Right atrium auricular region (tissue), 2 donors: ENCODE measurements around the gene SCYGR6. TPM values are rescaled to one million over a fixed set of nuclear protein-coding genes. Genes with fewer than 3 reads are reported as not detected.
"Not testable (repeated sequence)": the region's sequence is repeated elsewhere in the genome, so short reads cannot be mapped to it uniquely, and the experiment has no call there.

Experiments used
- DNase-seq: peaks from one replicate; pipeline ENCODE4 v3.0.0-alpha.2; 2019; ENCODE audit warnings: low spot score
- H3K27ac ChIP-seq, 2 donors: fragments of 200-600 bp; sonication (generic); 1 replicate in 1 of 2; 2 replicates in 1 of 2; pipeline ENCODE4 v1.5.1; 2016 to 2019
- H3K27me3 ChIP-seq, 2 donors: fragments of 200-600 bp; sonication (generic); one replicate each; pipeline versions ENCODE4 v1.5.1 to v1.6.0; 2017 to 2019
- H3K36me3 ChIP-seq: fragments of 200-600 bp; sonication (generic); one replicate; pipeline ENCODE4 v1.5.1; 2016
- H3K4me1 ChIP-seq, 2 donors: fragments of 200-600 bp; sonication (generic); one replicate each; pipeline versions ENCODE4 v1.5.1 to v1.6.0; 2017 to 2019
- H3K4me3 ChIP-seq, 2 donors: fragments of 200-600 bp; sonication (generic); 1 replicate in 1 of 2; 2 replicates in 1 of 2; pipeline ENCODE4 v1.5.1; 2017 to 2019; ENCODE audit warnings: mild to moderate bottlenecking in 1 of 2, moderate library complexity in 1 of 2
- H3K9me3 ChIP-seq, 2 donors: fragments of 200-600 bp; sonication (generic); one replicate each; pipeline ENCODE4 v1.5.1; 2019
- total RNA-seq, 2 donors: library from RNA; depleted of rRNA; stranded (reverse); fragments of >200 nt; gene quantifications; one replicate each; pipeline ENCODE4 v1.1.0, GENCODE V29; 2016
- TF ChIP-seq, protein P1 (sequence below), 2 donors: fragments of 200-600 bp; sonication (generic); IDR thresholded peaks; one replicate each; pipeline ENCODE4 v1.5.1; 2019; ENCODE audit warnings: antibody characterized with exemption in 2 of 2

SCYGR6 gene
- total RNA-seq, 2 donors from 2014 or later, result not detected

- H3K4me3 ChIP-seq, result no peak within 1 kb of the TSS
- no peaks in the 10 kb centered on the region for H3K36me3 ChIP-seq
- DNase-seq, result no peak
- H3K27ac ChIP-seq, result no peak within 1 kb of the TSS
- H3K27me3 ChIP-seq, result no peaks in the 10 kb centered on the region
- no peaks in the 10 kb centered on the region for H3K9me3 ChIP-seq
- TF ChIP-seq, protein P1, sequence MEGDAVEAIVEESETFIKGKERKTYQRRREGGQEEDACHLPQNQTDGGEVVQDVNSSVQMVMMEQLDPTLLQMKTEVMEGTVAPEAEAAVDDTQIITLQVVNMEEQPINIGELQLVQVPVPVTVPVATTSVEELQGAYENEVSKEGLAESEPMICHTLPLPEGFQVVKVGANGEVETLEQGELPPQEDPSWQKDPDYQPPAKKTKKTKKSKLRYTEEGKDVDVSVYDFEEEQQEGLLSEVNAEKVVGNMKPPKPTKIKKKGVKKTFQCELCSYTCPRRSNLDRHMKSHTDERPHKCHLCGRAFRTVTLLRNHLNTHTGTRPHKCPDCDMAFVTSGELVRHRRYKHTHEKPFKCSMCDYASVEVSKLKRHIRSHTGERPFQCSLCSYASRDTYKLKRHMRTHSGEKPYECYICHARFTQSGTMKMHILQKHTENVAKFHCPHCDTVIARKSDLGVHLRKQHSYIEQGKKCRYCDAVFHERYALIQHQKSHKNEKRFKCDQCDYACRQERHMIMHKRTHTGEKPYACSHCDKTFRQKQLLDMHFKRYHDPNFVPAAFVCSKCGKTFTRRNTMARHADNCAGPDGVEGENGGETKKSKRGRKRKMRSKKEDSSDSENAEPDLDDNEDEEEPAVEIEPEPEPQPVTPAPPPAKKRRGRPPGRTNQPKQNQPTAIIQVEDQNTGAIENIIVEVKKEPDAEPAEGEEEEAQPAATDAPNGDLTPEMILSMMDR (IDR thresholded peaks at IDR 0.05), result no peak
- no peaks in the 10 kb centered on the region for H3K4me1 ChIP-seq
Measured at GRCh38 chr2:227745594-227745993, 21.0 kb upstream of the SCYGR6 start, which contains the start of gene SCYGR8. SCYGR8 (plus strand) TSS chr2:227745894; CDS start chr2:227745894, 0 bp downstream.

DNA sequence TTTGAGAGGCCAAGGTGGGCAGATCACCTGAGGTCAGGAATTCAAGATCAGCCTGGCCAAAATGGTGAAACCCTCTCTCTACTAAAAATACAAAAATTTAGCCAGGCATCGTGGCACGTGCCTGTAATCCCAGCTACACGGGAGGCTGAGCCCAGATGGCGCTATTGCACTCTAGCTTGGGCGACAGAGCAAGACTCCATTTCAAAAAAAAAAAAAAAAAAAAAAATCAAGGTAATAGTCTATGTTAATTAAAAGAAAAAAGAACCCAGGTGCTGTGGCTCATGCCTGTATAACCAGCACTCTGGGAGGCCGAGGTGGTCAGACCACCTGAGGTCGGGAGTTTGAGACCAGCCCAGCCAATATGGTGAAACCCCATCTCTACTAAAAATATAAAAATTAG lies 16.1 kb upstream of the SCYGR6 start:
- not testable (repeated sequence) for H3K9me3 ChIP-seq, DNase-seq, H3K4me3 ChIP-seq, H3K27ac ChIP-seq, H3K4me1 ChIP-seq, H3K27me3 ChIP-seq, H3K36me3 ChIP-seq

GRCh38 chr2:227739351-227739750 lies 14.8 kb upstream of the SCYGR6 start:
- no peaks in the 10 kb centered on the region for H3K4me1 ChIP-seq
- no peak for DNase-seq
- no peak overlapping the region for H3K27ac ChIP-seq
- no peak overlapping the region for H3K4me3 ChIP-seq
- H3K36me3 ChIP-seq, result no peaks in the 10 kb centered on the region
- no peaks in the 10 kb centered on the region for H3K9me3 ChIP-seq
- TF ChIP-seq, protein P1 (IDR thresholded peaks at IDR 0.05), result no peak
- H3K27me3 ChIP-seq, result no peaks in the 10 kb centered on the region

GRCh38 chr2:227728035-227728434 lies 3.5 kb upstream of the SCYGR6 start, which contains the start of gene SCYGR7:
SCYGR7 (plus strand) TSS chr2:227728335; CDS start chr2:227728335, 0 bp downstream.
- no peak for DNase-seq
- no peak within 1 kb of the TSS for H3K4me3 ChIP-seq
- no peaks in the 10 kb centered on the region for H3K36me3 ChIP-seq
- TF ChIP-seq, protein P1 (IDR thresholded peaks at IDR 0.05), result no peak
- H3K4me1 ChIP-seq, result no peaks in the 10 kb centered on the region
- no peak within 1 kb of the TSS for H3K27ac ChIP-seq
- no peaks in the 10 kb centered on the region for H3K9me3 ChIP-seq
- no peaks in the 10 kb centered on the region for H3K27me3 ChIP-seq

GRCh38 chr2:227722821-227723220 lies 1.7 kb downstream of the SCYGR6 start:
- DNase-seq, H3K4me3 ChIP-seq: not testable (repeated sequence)

GRCh38 chr2:227720680-227721079 lies 3.9 kb downstream of the SCYGR6 start:
- Histone ChIP-seq H3K4me3 (no peak overlapping the region), H3K27me3 (no peaks in the 10 kb centered on the region), H3K9me3 (no peaks in the 10 kb centered on the region), H3K27ac (no peak overlapping the region), H3K4me1 (peaks cover 0 to 7% of the 10 kb centered on the region in 2 donors), H3K36me3 (no peaks in the 10 kb centered on the region)
- TF ChIP-seq, protein P1 (IDR thresholded peaks at IDR 0.05), result no peak
- DNase-seq, result no peak

More at GRCh38 chr2:227722821-227723220, 1.7 kb downstream of the SCYGR6 start:
- not testable (repeated sequence) for H3K27ac ChIP-seq, H3K27me3 ChIP-seq, H3K4me1 ChIP-seq, H3K36me3 ChIP-seq, H3K9me3 ChIP-seq

- Histone ChIP-seq H3K27me3 (no peaks in the 10 kb centered on the region), H3K9me3 (no peaks in the 10 kb centered on the region), H3K27ac (no peak overlapping the region), H3K36me3 (no peaks in the 10 kb centered on the region), H3K4me3 (no peak overlapping the region), H3K4me1 (peaks cover 0 to 7% of the 10 kb centered on the region in 2 donors)
- no peak for DNase-seq
- TF ChIP-seq, protein P1 (IDR thresholded peaks at IDR 0.05), result no peak
Measured at GRCh38 chr2:227719641-227720040, 4.9 kb downstream of the SCYGR6 start.
